Endodermal cell (in vitro differentiated cells): ENCODE results near the gene PARL. TPM values are rescaled to one million over a fixed set of nuclear protein-coding genes. Genes with fewer than 3 reads are reported as not detected.

Experiments used
- DNase-seq: peaks from one replicate; pipeline ENCODE4 v3.0.0-alpha.2; 2017
- H3K27ac ChIP-seq: 2 replicates; pipeline ENCODE4 v1.5.1; 2013; ENCODE audit warnings: mild to moderate bottlenecking, low read depth, low read length, moderate library complexity
- H3K27me3 ChIP-seq: 2 replicates; pipeline ENCODE4 v1.6.1; 2013; ENCODE audit warnings: mild to moderate bottlenecking, low read length, moderate library complexity; ENCODE audit not compliant: insufficient read depth, control insufficient read depth, poor library complexity, severe bottlenecking
- H3K36me3 ChIP-seq: 2 replicates; pipeline ENCODE4 v1.7.0; 2013; ENCODE audit warnings: mild to moderate bottlenecking, low read length, moderate library complexity; ENCODE audit not compliant: control insufficient read depth, insufficient read depth
- H3K4me1 ChIP-seq: one replicate; pipeline ENCODE4 v1.7.0; 2013; ENCODE audit warnings: low read length; ENCODE audit not compliant: control insufficient read depth, insufficient read depth
- H3K4me3 ChIP-seq: 2 replicates; pipeline ENCODE4 v1.5.1; 2013; ENCODE audit warnings: mild to moderate bottlenecking, low read length, moderate library complexity
- H3K9ac ChIP-seq: 2 replicates; pipeline ENCODE4 v1.6.1; 2013; ENCODE audit warnings: mild to moderate bottlenecking, low read length, moderate library complexity; ENCODE audit not compliant: poor library complexity, severe bottlenecking; ENCODE audit errors: extremely low read depth
- H3K9me3 ChIP-seq: 2 replicates; pipeline ENCODE4 v1.6.1; 2013; ENCODE audit warnings: mild to moderate bottlenecking, low read length, moderate library complexity; ENCODE audit not compliant: control insufficient read depth
- H3K27ac Mint-ChIP-seq: 2 replicates; pipeline ENCODE4 v1.8.0; 2020; ENCODE audit warnings: mixed read lengths
- H3K27me3 Mint-ChIP-seq: 2 replicates; pipeline ENCODE4 v1.8.0; 2021; ENCODE audit warnings: mild to moderate bottlenecking, mixed read lengths; ENCODE audit not compliant: insufficient read depth
- H3K36me3 Mint-ChIP-seq: 2 replicates; pipeline ENCODE4 v1.8.0; 2020; ENCODE audit warnings: low read depth, mixed read lengths
- H3K4me1 Mint-ChIP-seq: 2 replicates; pipeline ENCODE4 v1.8.0; 2020; ENCODE audit warnings: mixed read lengths
- H3K4me3 Mint-ChIP-seq: 2 replicates; pipeline ENCODE4 v1.8.0; 2020; ENCODE audit warnings: mild to moderate bottlenecking, moderate library complexity, mixed read lengths
- H3K9me3 Mint-ChIP-seq: 2 replicates; pipeline ENCODE4 v1.8.0; 2020; ENCODE audit warnings: mild to moderate bottlenecking, mixed read lengths
- whole genome bisulfite sequencing, 2 experiments: methylation state at CpG; one replicate each; pipeline versions ENCODE4 v1.1.5 to v1.1.7; 2013; ENCODE audit warnings: missing lambda C conversion rate in 2 of 2, mixed read lengths in 1 of 2; ENCODE audit not compliant: insufficient coverage in 1 of 2, insufficient read length in 1 of 2; 5-methylcytosine and 5-hydroxymethylcytosine counted together
- total RNA-seq, 2 donors: library from RNA; stranded (reverse); fragmentation: NEBNext Ultra II Directional in 1 of 2; extraction: Animal tissue kit (Norgen Biotek cat#: 25700) in 1 of 2; gene quantifications; 2 replicates in 1 of 2; 3 replicates in 1 of 2; pipeline ENCODE4 v1.2.1, GENCODE V29; 2021
- TF ChIP-seq, protein P1 (sequence below): fragments of 200-600 bp; sonication (generic); conservative IDR thresholded peaks from 2 replicates; pipeline ENCODE4 v1.5.0; 2021; ENCODE audit warnings: antibody characterized with exemption, mild to moderate bottlenecking

The PARL gene
- total RNA-seq, 2 donors from 2014 or later, result 77.3 to 83.0 TPM

DNA sequence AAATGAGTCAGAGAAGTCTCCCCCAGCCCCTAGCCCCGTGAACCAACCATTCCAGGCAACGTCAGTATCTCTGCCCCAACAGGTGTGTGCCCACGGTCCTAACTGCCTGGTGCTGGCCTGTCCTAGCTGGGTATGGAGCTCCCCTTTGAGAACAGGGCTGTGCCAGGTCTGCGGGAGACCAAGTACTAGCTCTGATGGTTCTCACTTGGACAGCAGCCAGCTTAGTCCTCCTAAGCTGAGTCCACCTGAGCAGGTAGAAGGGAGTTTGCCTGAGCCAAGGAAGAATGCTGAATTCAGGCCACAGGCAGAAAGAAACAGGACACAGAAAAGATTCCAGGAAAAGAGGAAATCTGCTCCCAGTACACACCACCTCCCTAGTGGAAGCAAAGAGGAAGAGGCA is 33.1 kb upstream of the PARL start:
- Histone ChIP-seq H3K4me1 (peaks cover 3% of the 10 kb centered on the region), H3K27me3 (peaks cover 56% of the 10 kb centered on the region), H3K9ac (no peak overlapping the region), H3K9me3 (no peaks in the 10 kb centered on the region), H3K4me3 (no peak overlapping the region), H3K27ac (no peak overlapping the region), H3K36me3 (peaks cover 10% of the 10 kb centered on the region)
- peaks cover 64% of the 10 kb centered on the region for H3K27me3 Mint-ChIP-seq
- peaks cover 23% of the 10 kb centered on the region for H3K36me3 Mint-ChIP-seq
- DNase-seq, result no peak
- TF ChIP-seq, protein P1, sequence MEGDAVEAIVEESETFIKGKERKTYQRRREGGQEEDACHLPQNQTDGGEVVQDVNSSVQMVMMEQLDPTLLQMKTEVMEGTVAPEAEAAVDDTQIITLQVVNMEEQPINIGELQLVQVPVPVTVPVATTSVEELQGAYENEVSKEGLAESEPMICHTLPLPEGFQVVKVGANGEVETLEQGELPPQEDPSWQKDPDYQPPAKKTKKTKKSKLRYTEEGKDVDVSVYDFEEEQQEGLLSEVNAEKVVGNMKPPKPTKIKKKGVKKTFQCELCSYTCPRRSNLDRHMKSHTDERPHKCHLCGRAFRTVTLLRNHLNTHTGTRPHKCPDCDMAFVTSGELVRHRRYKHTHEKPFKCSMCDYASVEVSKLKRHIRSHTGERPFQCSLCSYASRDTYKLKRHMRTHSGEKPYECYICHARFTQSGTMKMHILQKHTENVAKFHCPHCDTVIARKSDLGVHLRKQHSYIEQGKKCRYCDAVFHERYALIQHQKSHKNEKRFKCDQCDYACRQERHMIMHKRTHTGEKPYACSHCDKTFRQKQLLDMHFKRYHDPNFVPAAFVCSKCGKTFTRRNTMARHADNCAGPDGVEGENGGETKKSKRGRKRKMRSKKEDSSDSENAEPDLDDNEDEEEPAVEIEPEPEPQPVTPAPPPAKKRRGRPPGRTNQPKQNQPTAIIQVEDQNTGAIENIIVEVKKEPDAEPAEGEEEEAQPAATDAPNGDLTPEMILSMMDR, result no peak
- H3K9me3 Mint-ChIP-seq, result no peaks in the 10 kb centered on the region
- H3K4me1 Mint-ChIP-seq, result peaks cover 5% of the 10 kb centered on the region
- no peak overlapping the region for H3K27ac Mint-ChIP-seq
- 90 to 100% methylated on average over 1 to 4 of the region's 4 CpGs for WGBS, 2 experiments
- H3K4me3 Mint-ChIP-seq, result no peak overlapping the region

DNA sequence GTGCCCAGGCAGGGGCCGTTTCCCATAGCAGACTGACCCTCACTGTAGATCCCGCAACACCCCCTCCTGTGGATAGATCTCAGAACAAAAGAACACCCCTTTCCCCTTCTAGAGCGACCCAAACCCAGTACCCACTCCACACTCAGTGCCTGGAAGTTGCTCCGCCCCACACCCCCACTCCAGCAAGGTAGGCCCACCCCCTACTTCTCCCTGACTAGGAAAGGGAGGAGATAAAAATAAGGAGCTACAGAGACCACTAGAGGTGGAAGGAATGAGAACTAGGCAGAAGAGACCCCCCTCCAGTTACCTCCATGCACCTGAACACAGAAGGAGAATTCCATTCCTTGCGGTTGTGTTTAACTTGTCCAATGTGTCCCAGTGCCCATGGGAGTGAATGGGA is 30.2 kb upstream of the PARL start:
- Histone ChIP-seq H3K27ac (no peak overlapping the region), H3K4me3 (no peak overlapping the region), H3K9me3 (no peaks in the 10 kb centered on the region), H3K27me3 (peaks cover 84% of the 10 kb centered on the region), H3K9ac (no peak overlapping the region), H3K4me1 (peaks cover 3% of the 10 kb centered on the region), H3K36me3 (no peaks in the 10 kb centered on the region)
- Mint-ChIP-seq H3K27ac (no peak overlapping the region), H3K4me1 (peaks cover 5% of the 10 kb centered on the region), H3K36me3 (peaks cover 5% of the 10 kb centered on the region), H3K9me3 (no peaks in the 10 kb centered on the region), H3K4me3 (no peak overlapping the region), H3K27me3 (peaks cover 93% of the 10 kb centered on the region)
- WGBS, 2 experiments, result 83% methylated on average over 4 of the region's 5 CpGs; no CpG with 5 or more reads in 1 of the 2 experiments
- DNase-seq, result no peak
- TF ChIP-seq, protein P1, result no peak

DNA sequence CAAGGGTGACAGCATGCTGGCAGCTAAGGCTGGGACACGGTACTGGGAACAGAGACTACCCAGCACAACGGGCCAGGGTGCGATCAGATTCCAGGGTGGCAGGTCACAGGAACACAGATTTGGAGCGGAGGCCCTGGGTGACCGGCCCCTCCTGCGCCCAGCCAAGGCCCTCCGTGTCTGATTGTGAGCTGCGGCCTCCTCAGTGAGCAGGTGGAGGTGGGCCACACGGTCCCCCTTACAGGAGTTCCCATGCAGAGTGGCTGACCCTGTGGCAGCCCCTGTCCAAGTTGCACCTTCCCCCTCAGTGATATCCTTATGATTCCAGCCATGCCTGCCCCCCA is 28.9 kb upstream of the PARL start:
- no peak for DNase-seq
- Histone ChIP-seq H3K9ac (no peak overlapping the region), H3K4me3 (no peak overlapping the region), H3K27me3 (peaks cover 92% of the 10 kb centered on the region), H3K27ac (no peak overlapping the region), H3K36me3 (no peaks in the 10 kb centered on the region), H3K4me1 (peaks cover 3% of the 10 kb centered on the region), H3K9me3 (no peaks in the 10 kb centered on the region)
- peaks cover 5% of the 10 kb centered on the region for H3K4me1 Mint-ChIP-seq
- H3K27ac Mint-ChIP-seq, result no peak overlapping the region
- TF ChIP-seq, protein P1, result no peak
- H3K4me3 Mint-ChIP-seq, result no peak overlapping the region
- peaks cover 97% of the 10 kb centered on the region for H3K27me3 Mint-ChIP-seq
- 76 to 88% methylated on average over 8 to 9 of the region's 9 CpGs for WGBS, 2 experiments
- H3K9me3 Mint-ChIP-seq, result no peaks in the 10 kb centered on the region
- no peaks in the 10 kb centered on the region for H3K36me3 Mint-ChIP-seq
